K562 (cell line): ENCODE results near the gene MMEL1. TPM values are rescaled to one million over a fixed set of nuclear protein-coding genes. Genes with fewer than 3 reads are reported as not detected.
A peak's percentile ranks its signal among the peaks of the same experiment; 100 is the strongest.

ENCODE experiments used
- AFF1 ChIP-seq, 2 experiments: fragments of 450-650 bp; IDR thresholded peaks; 2 replicates each; pipeline ENCODE4 v1.6.1; 2018; ENCODE audit warnings: mild to moderate bottlenecking in 2 of 2, low read depth in 1 of 2; ENCODE audit not compliant: partially characterized antibody in 2 of 2
- E4F1 ChIP-seq: fragments of 250-450 bp; sonication (Bioruptor Pico); IDR thresholded peaks from 2 replicates; pipeline ENCODE4 v1.5.0; 2021; ENCODE audit warnings: mild to moderate bottlenecking, borderline replicate concordance
- ERF ChIP-seq: fragments of 450-650 bp; formaldehyde crosslinking; IDR thresholded peaks from 2 replicates; pipeline ENCODE4 v1.4.0; 2020; ENCODE audit warnings: mild to moderate bottlenecking, mixed read lengths
- HIVEP1 ChIP-seq: fragments of 250-450 bp; sonication (Bioruptor Pico); IDR thresholded peaks from 2 replicates; pipeline ENCODE4 v1.4.0; 2020; ENCODE audit warnings: mild to moderate bottlenecking
- ILK ChIP-seq: fragments of 450-650 bp; IDR thresholded peaks from 2 replicates; pipeline ENCODE4 v1.6.1; 2016; ENCODE audit warnings: missing genetic modification characterization, low read depth, mild to moderate bottlenecking, missing compliant biosample characterization, moderate library complexity, borderline replicate concordance
- IRF2 ChIP-seq: sonication (generic); formaldehyde crosslinking; IDR thresholded peaks from 2 replicates; pipeline ENCODE4 v1.8.1; 2022; ENCODE audit warnings: mild to moderate bottlenecking, missing genetic modification reagents
- MTA3 ChIP-seq: fragments of 450-650 bp; formaldehyde crosslinking; IDR thresholded peaks from 2 replicates; pipeline ENCODE4 v1.6.1; 2017; ENCODE audit warnings: mild to moderate bottlenecking, borderline replicate concordance
- MXD1 ChIP-seq: fragments of 250-450 bp; sonication (Bioruptor Pico); IDR thresholded peaks from 2 replicates; pipeline ENCODE4 v1.8.0; 2021; ENCODE audit warnings: borderline replicate concordance, mild to moderate bottlenecking, moderate library complexity; ENCODE audit not compliant: poor library complexity, severe bottlenecking
- NFIX ChIP-seq: fragments of 250-450 bp; sonication (Bioruptor Pico); IDR thresholded peaks from 2 replicates; pipeline ENCODE4 v1.4.0; 2020; ENCODE audit warnings: low read depth, mild to moderate bottlenecking, moderate library complexity
- NRF1 ChIP-seq, 2 experiments: fragments of 450-650 bp; IDR thresholded peaks in 1 of 2; conservative IDR thresholded peaks in 1 of 2; 2 replicates each; pipeline ENCODE4 v1.6.1; 2014; ENCODE audit warnings: mild to moderate bottlenecking in 2 of 2
- SMAD3 ChIP-seq: fragments of 450-650 bp; formaldehyde crosslinking; conservative IDR thresholded peaks from 2 replicates; pipeline ENCODE4 v1.4.0; 2020; ENCODE audit warnings: mild to moderate bottlenecking
- SMARCA5 ChIP-seq: fragments of 450-650 bp; IDR thresholded peaks from 2 replicates; pipeline ENCODE4 v1.6.1; 2016
- SREBF2 ChIP-seq: sonication (generic); formaldehyde crosslinking; IDR thresholded peaks from 2 replicates; pipeline ENCODE4 v1.4.0; 2020; ENCODE audit warnings: mild to moderate bottlenecking, missing genetic modification reagents
- TRIM24 ChIP-seq, 2 experiments: fragments of 450-650 bp; IDR thresholded peaks; 2 replicates each; pipeline ENCODE4 v1.6.1; 2016
- VEZF1 ChIP-seq: fragments of 200-800 bp; sonication (Bioruptor generic); IDR thresholded peaks from 2 replicates; pipeline ENCODE4 v1.6.1; 2017; ENCODE audit warnings: missing genetic modification characterization, missing compliant biosample characterization
- ZNF12 ChIP-seq: sonication (generic); formaldehyde crosslinking; IDR thresholded peaks from 2 replicates; pipeline ENCODE4 v1.4.0; 2020; ENCODE audit warnings: mild to moderate bottlenecking, missing genetic modification reagents
- ZSCAN29 ChIP-seq: fragments of 450-650 bp; IDR thresholded peaks from 2 replicates; pipeline ENCODE4 v1.6.1; 2017
- polyA plus RNA-seq, 8 experiments: library from polyadenylated mRNA; depleted of rRNA in 4 of 8; stranded (reverse) in 5 of 8; unstranded in 3 of 8; fragments of >200 nt; fragmentation: Nextera tagmentation in 2 of 8; fragmentation: Illumina TruSeq in 1 of 8; extraction: Ambion mirVana in 2 of 8; extraction: Trizol in 1 of 8; gene quantifications; 2 replicates each; pipeline versions ENCODE4 v1.2.1 to v1.2.3, GENCODE V29; 2011 to 2014; ENCODE audit warnings: inconsistent platforms in 1 of 8, missing spikeins in 1 of 8
- total RNA-seq, 7 experiments: library from RNA; depleted of rRNA in 6 of 7; stranded (reverse); fragments of >200 nt in 6 of 7; fragmentation: Illumina TruSeq in 2 of 7; extraction: Trizol in 2 of 7; gene quantifications; 2 replicates each; pipeline versions ENCODE4 v1.2.1 to v1.2.3, GENCODE V29; 2011 to 2021; ENCODE audit warnings: low replicate concordance in 1 of 7
- TF ChIP-seq, protein P1 (sequence below): sonication (generic); formaldehyde crosslinking; IDR thresholded peaks from 2 replicates; pipeline ENCODE4 v1.4.0; 2020; ENCODE audit warnings: mild to moderate bottlenecking, missing genetic modification reagents

MMEL1 gene
- total and polyA plus RNA-seq, 9 of the 15 experiments (the other 6 are each of a cell fraction or from before 2014, with no cell fraction given), result not detected

GRCh38 chr1:2548068-2548589 lies 84.7 kb downstream of the MMEL1 start (continued):
- TF ChIP-seq, protein P1, sequence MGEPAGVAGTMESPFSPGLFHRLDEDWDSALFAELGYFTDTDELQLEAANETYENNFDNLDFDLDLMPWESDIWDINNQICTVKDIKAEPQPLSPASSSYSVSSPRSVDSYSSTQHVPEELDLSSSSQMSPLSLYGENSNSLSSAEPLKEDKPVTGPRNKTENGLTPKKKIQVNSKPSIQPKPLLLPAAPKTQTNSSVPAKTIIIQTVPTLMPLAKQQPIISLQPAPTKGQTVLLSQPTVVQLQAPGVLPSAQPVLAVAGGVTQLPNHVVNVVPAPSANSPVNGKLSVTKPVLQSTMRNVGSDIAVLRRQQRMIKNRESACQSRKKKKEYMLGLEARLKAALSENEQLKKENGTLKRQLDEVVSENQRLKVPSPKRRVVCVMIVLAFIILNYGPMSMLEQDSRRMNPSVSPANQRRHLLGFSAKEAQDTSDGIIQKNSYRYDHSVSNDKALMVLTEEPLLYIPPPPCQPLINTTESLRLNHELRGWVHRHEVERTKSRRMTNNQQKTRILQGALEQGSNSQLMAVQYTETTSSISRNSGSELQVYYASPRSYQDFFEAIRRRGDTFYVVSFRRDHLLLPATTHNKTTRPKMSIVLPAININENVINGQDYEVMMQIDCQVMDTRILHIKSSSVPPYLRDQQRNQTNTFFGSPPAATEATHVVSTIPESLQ (CRISPR knock-in tag), result 0 out of 2 replicates have a peak, but pooled peaks have one; percentile 80
- TF ChIP-seq HIVEP1, result 0 out of 2 replicates have a peak, but pooled peaks have one; percentile 55
- TF ChIP-seq E4F1 (CRISPR knock-in tag), result no peak
- no peak for TF ChIP-seq SREBF2 (CRISPR knock-in tag)
- TF ChIP-seq MTA3, result peak; percentile 64; the same call in 1 of the 2 replicates
- no peak for TF ChIP-seq ILK (tag)
- TF ChIP-seq VEZF1, result peak; percentile 37; the same call in 1 of the 2 replicates
- TF ChIP-seq AFF1 (IDR thresholded peaks at IDR 0.05; ENCODE audit: low read depth in 1 of 2, partially characterized antibody in 2 of 2), result no peak
- no peak for TF ChIP-seq ZSCAN29
- no peak for TF ChIP-seq MXD1 (CRISPR knock-in tag)
- no peak for TF ChIP-seq SMAD3 (CRISPR knock-in tag)
- no peak; a peak in 1 of 4 replicates for TF ChIP-seq NRF1 (conservative IDR thresholded peaks at IDR 0.05 in 1 of 2, IDR thresholded peaks at IDR 0.05 in 1 of 2)
- no peak for TF ChIP-seq TRIM24 (IDR thresholded peaks at IDR 0.05)
- peak; percentile 74; the same call in 1 of the 2 replicates for TF ChIP-seq SMARCA5
- no peak for TF ChIP-seq ERF (CRISPR knock-in tag)
- TF ChIP-seq IRF2 (CRISPR knock-in tag), result no peak
- peak; percentile 4; the same call in 1 of the 2 replicates for TF ChIP-seq NFIX (CRISPR knock-in tag)
- peak; percentile 45; the same call in 1 of the 2 replicates for TF ChIP-seq ZNF12 (CRISPR knock-in tag)
